Smooth muscle cell (in vitro differentiated cells): Measurements from ENCODE around the gene DNAJC1. TPM values are rescaled to one million over a fixed set of nuclear protein-coding genes. Genes with fewer than 3 reads are reported as not detected.
A peak's percentile ranks its signal among the peaks of the same experiment; 100 is the strongest.

Source experiments
- DNase-seq: peaks from one replicate; lab custom pipeline; 2025; ENCODE audit not compliant: unreplicated experiment; lab: John Stamatoyannopoulos, UW
- H2AFZ ChIP-seq: fragments of 200-600 bp; sonication (generic); 2 replicates; pipeline ENCODE4 v1.6.0; 2016; ENCODE audit warnings: antibody characterized with exemption, low read depth, mild to moderate bottlenecking
- H3F3A ChIP-seq: fragments of 200-600 bp; sonication (generic); 2 replicates; pipeline ENCODE4 v1.6.0; 2017; ENCODE audit warnings: antibody characterized with exemption, low read depth
- H3K27ac ChIP-seq: fragments of 200-600 bp; sonication (generic); 2 replicates; pipeline ENCODE4 v1.5.1; 2016; ENCODE audit warnings: low read depth, mild to moderate bottlenecking
- H3K27me3 ChIP-seq: fragments of 200-600 bp; sonication (generic); 2 replicates; pipeline ENCODE4 v1.6.1; 2016; ENCODE audit warnings: low read depth, mild to moderate bottlenecking
- H3K36me3 ChIP-seq: fragments of 200-600 bp; sonication (generic); 2 replicates; pipeline ENCODE4 v1.5.1; 2016; ENCODE audit warnings: low read depth
- H3K4me1 ChIP-seq: fragments of 200-600 bp; sonication (generic); 2 replicates; pipeline ENCODE4 v1.5.1; 2016; ENCODE audit warnings: low read depth
- H3K4me2 ChIP-seq: fragments of 200-600 bp; sonication (generic); 2 replicates; pipeline ENCODE4 v1.6.0; 2016; ENCODE audit warnings: mild to moderate bottlenecking
- H3K4me3 ChIP-seq: fragments of 200-600 bp; sonication (generic); 2 replicates; pipeline ENCODE4 v1.5.1; 2016; ENCODE audit warnings: mild to moderate bottlenecking
- H3K79me2 ChIP-seq: fragments of 200-600 bp; sonication (generic); 2 replicates; pipeline ENCODE4 v1.6.0; 2016; ENCODE audit warnings: low read depth, mild to moderate bottlenecking
- H3K9ac ChIP-seq: fragments of 200-600 bp; sonication (generic); 2 replicates; pipeline ENCODE4 v1.6.0; 2016; ENCODE audit warnings: low read depth
- H3K9me3 ChIP-seq: fragments of 200-600 bp; sonication (generic); replicated peaks from 2 replicates; pipeline ENCODE4 v1.5.1; 2016; ENCODE audit warnings: low read depth
- H4K20me1 ChIP-seq: fragments of 200-600 bp; sonication (generic); 2 replicates; pipeline ENCODE4 v1.6.0; 2016; ENCODE audit warnings: low read depth
- WGBS: methylation state at CpG from one replicate; pipeline ENCODE4 v1.1.7; 2016; ENCODE audit warnings: low lambda C conversion rate; 5-methylcytosine and 5-hydroxymethylcytosine counted together
- polyA plus RNA-seq: library from polyadenylated mRNA; unstranded; fragments of >200 nt; fragmentation: Nextera tagmentation; extraction: Ambion mirVana; gene quantifications from 2 replicates; pipeline ENCODE4 v1.2.1, GENCODE V29; 2016
- total RNA-seq: library from RNA; depleted of rRNA; stranded (reverse); fragments of >200 nt; gene quantifications from 2 replicates; pipeline ENCODE4 v1.2.3, GENCODE V29; 2014
- TF ChIP-seq, protein P1 (sequence below): fragments of 200-600 bp; sonication (generic); IDR thresholded peaks from 2 replicates; pipeline ENCODE4 v1.5.1; 2017; ENCODE audit warnings: borderline replicate concordance, mild to moderate bottlenecking, antibody characterized with exemption; ENCODE audit not compliant: insufficient read depth, poor library complexity, severe bottlenecking

The DNAJC1 gene
- total and polyA plus RNA-seq, 2 experiments from 2014 or later = 67.0 to 88.5 TPM

DNA sequence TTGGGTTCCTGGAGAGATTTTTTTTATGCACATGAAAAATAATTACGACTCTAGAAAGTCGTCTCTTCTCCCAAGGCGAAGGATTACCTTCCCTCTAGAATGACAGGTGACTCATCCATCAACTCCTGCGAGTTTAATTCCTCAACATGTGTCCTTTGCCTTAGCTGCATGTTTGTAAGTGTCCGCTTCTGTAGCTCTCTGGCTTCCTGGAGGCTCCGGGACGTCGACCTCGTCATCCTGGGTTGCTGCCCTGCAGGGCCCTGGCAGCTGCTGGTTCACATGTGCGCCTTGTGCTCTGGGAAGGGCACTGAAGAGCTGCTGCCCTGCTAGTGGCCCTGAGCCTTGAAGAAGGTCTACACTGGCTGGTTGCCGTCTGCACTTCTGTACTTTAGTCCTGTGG lies 259.3 kb downstream of the DNAJC1 start:
- Histone ChIP-seq H2AFZ (no peak overlapping the region), H3K36me3 (peaks cover 6% of the 10 kb centered on the region), H3K79me2 (no peaks in the 10 kb centered on the region), H3K9me3 (no peaks in the 10 kb centered on the region), H3F3A (peaks cover 23% of the 10 kb centered on the region), H3K4me3 (no peak overlapping the region), H3K27me3 (no peaks in the 10 kb centered on the region), H3K9ac (no peak overlapping the region), H3K4me1 (no peaks in the 10 kb centered on the region), H3K27ac (no peak overlapping the region), H4K20me1 (peaks cover 4% of the 10 kb centered on the region), H3K4me2 (no peak overlapping the region)
- no peak for DNase-seq
- 76% methylated on average over 11 of the region's 11 CpGs for WGBS
- TF ChIP-seq, protein P1, sequence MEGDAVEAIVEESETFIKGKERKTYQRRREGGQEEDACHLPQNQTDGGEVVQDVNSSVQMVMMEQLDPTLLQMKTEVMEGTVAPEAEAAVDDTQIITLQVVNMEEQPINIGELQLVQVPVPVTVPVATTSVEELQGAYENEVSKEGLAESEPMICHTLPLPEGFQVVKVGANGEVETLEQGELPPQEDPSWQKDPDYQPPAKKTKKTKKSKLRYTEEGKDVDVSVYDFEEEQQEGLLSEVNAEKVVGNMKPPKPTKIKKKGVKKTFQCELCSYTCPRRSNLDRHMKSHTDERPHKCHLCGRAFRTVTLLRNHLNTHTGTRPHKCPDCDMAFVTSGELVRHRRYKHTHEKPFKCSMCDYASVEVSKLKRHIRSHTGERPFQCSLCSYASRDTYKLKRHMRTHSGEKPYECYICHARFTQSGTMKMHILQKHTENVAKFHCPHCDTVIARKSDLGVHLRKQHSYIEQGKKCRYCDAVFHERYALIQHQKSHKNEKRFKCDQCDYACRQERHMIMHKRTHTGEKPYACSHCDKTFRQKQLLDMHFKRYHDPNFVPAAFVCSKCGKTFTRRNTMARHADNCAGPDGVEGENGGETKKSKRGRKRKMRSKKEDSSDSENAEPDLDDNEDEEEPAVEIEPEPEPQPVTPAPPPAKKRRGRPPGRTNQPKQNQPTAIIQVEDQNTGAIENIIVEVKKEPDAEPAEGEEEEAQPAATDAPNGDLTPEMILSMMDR = no peak

DNA sequence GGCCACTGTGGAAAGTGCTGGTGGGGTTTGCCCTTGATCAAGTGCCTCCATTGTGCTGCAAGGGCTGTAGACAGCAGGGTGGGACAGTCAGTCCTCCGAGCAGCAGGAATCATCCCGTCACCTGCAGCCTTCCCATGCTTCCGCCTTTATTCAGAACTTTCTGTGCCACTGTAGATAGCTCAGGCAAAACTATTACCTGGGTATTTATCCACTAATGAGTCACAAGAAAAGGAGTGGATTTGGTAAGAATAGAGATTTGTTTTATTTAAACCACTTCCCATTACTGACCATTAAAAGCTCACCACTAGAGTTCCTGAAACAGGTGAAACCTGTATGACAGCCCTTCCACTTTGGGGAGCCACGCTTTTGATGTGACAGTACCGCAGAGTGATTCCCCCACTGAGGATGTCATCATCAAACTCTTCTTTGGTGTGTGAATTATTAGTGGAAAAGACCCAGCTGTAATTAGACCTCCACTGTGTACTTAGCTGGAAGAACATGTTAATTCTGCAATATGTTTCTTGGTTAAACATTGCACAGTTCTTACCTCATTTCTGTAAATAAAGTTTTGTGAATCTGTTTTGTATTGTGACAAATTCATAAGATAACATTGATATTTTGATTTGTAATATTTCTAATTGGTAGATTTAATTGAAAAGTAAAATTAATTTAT lies 260.7 kb downstream of the DNAJC1 start:
- H3K9ac ChIP-seq = no peak overlapping the region
- H2AFZ ChIP-seq = no peak overlapping the region
- H4K20me1 ChIP-seq = peaks cover 9% of the 10 kb centered on the region
- no peak overlapping the region for H3K4me3 ChIP-seq
- no peaks in the 10 kb centered on the region for H3K27me3 ChIP-seq
- no peak overlapping the region for H3K4me2 ChIP-seq
- WGBS = 81% methylated on average over 5 of the region's 5 CpGs
- TF ChIP-seq, protein P1 = no peak
- no peaks in the 10 kb centered on the region for H3K9me3 ChIP-seq
- peak overlapping the region; percentile 31 for H3K27ac ChIP-seq
- H3K79me2 ChIP-seq = no peaks in the 10 kb centered on the region
- H3K36me3 ChIP-seq = peaks cover 6% of the 10 kb centered on the region
- no peaks in the 10 kb centered on the region for H3K4me1 ChIP-seq
- H3F3A ChIP-seq = peaks cover 23% of the 10 kb centered on the region
- DNase-seq = no peak

DNA sequence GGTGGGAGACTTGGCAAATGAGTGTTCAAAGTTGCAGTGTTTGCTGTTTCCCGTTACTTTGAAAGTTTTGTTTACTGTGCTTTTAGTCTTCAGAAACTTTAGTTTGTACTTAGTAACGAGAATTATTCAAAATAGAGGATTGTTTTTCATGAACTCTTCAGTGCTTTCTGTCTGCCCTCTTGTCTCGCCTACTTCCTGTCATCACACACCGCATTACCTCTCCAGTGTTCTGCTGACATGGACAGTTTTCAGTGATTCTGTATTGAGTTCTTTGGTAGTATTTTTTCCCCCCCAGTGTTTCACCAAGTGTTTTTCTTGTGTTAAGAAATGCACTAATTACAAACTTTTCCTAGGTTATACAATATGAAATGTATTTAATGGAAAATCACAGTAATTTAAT lies 262.5 kb downstream of the DNAJC1 start:
- H2AFZ ChIP-seq = no peak overlapping the region
- H4K20me1 ChIP-seq = peaks cover 9% of the 10 kb centered on the region
- TF ChIP-seq, protein P1 = no peak
- no peaks in the 10 kb centered on the region for H3K79me2 ChIP-seq
- peaks cover 23% of the 10 kb centered on the region for H3F3A ChIP-seq
- no peaks in the 10 kb centered on the region for H3K4me1 ChIP-seq
- H3K27ac ChIP-seq = peak overlapping the region; percentile 52
- H3K27me3 ChIP-seq = no peaks in the 10 kb centered on the region
- no peak for DNase-seq
- WGBS = 64% methylated on average over 4 of the region's 4 CpGs
- H3K4me2 ChIP-seq = no peak overlapping the region
- peaks cover 6% of the 10 kb centered on the region for H3K36me3 ChIP-seq
- H3K4me3 ChIP-seq = no peak overlapping the region
- peak overlapping the region; percentile 15 for H3K9ac ChIP-seq
- no peaks in the 10 kb centered on the region for H3K9me3 ChIP-seq

DNA sequence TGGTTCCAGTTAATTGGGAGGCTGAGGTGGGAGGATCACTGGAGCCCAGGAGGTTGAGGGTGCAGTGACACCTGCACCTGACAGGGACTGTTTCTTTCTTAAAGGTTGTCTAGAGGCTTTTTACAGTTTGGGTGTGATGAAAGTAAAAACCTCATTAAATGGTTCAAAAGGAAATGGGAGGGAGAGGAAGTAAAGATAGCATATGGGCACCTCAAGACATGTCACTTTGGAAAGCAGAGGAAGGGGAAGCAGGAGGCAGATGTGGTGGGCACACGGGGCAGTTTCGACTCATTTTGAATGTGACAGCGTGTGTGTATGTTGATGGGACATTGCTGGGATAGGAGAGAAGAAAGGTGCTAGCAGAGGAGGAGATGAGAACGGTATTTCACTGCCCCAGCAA lies 266.4 kb downstream of the DNAJC1 start:
- Histone ChIP-seq H3K27ac (no peak overlapping the region), H4K20me1 (peaks cover 9% of the 10 kb centered on the region), H3K4me3 (no peak overlapping the region), H3K27me3 (no peaks in the 10 kb centered on the region), H3K36me3 (peaks cover 3% of the 10 kb centered on the region), H3K4me2 (no peak overlapping the region), H3F3A (peaks cover 9% of the 10 kb centered on the region), H3K79me2 (peaks cover 18% of the 10 kb centered on the region), H2AFZ (no peak overlapping the region), H3K4me1 (peaks cover 17% of the 10 kb centered on the region), H3K9ac (no peak overlapping the region), H3K9me3 (no peaks in the 10 kb centered on the region)
- no peak for DNase-seq
- 93% methylated on average over 4 of the region's 4 CpGs for WGBS
- TF ChIP-seq, protein P1 = no peak
